ENCODE results near the gene MAS1.
"Not testable (repeated sequence)": the region's sequence is repeated elsewhere in the genome, so short reads cannot be mapped to it uniquely, and the experiment has no call there.

MAS1 gene

DNA sequence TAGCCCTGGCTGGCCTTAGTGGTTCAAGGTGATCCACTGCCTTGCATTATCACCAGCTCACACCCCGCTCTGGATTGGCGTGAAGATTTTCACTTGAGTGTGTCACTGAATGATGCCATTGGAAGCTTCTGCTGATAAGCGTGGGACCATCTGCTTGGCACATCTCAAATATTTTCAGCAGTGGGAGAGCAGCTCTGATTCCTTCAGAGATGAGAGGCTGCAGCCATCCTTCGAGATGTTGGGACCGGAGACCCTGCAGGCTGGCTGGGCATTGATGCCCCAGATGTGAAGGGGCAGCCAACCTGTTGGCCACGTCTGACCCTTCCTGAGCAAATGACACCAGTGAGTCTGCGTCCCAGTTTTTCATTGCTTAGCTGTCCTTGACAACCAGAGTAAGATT, at the start of gene MAS1:
Gene MAS1, plus strand, starts transcription at position 197 of the 400 bp plus-strand sequence. CDS start 15,968 bp downstream, outside the sequence.
- no peak for TF ChIP-seq CTCF (IDR thresholded peaks at IDR 0.05)
- TF ChIP-seq ZFX (IDR thresholded peaks at IDR 0.05; ENCODE audit: borderline replicate concordance) = no peak
- no peak within 1 kb of the TSS for H3K27ac ChIP-seq

- no peak overlapping the region for H3K27ac ChIP-seq
- peak; percentile 38 for TF ChIP-seq CTCF (IDR thresholded peaks at IDR 0.05)
- no peak for TF ChIP-seq ZFX (IDR thresholded peaks at IDR 0.05; ENCODE audit: borderline replicate concordance)
These were observed 48.8 kb upstream of the MAS1 start for GRCh38 chr6:159842035-159842434.

DNA sequence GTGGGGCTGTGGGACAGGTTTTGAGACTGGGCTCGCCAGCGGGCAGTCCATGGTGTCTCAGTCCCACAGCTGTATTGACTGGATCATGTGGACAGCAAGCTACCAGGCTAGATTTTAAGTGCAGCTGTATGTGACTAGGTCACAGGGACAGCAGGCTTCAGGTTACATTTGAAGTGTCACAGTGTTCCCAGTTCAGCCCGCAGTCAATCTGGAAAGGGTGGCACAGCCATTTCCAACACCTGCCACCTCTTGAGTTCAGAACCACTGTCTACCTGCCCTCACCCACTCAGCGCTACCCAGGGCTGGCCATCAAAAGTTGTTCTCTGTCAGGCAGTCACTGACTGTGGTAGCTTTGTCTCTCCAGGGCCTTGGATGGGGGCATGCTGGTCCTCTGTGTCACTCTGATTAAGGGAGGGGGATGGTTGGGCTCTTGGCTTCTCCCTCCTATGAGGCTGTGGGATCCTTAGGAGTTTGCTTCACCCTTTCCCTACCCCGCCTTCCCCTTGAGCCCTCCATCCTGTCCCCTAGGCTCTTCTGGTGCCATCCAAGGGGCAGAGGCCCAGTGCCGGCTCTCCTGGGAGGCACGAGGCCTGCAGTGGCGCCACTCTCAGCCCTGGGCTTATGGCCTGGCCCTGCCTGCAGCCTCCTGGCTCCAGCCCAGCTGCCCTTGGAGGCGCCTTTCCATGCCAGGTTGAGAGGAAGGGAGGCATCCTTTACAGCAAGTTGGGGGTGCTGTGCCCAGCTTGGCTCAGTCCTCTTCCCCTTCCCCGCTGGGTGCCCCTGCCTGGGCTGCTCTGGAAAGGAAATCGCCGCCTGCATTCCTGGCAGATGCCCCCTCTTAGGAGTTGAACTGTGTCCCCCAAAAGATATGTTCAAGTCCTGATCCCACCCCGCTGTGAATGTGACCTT, 45.8 kb upstream of the MAS1 start:
- H3K27ac ChIP-seq = no peak overlapping the region
- TF ChIP-seq CTCF (IDR thresholded peaks at IDR 0.05) = no peak
- no peak for TF ChIP-seq ZFX (IDR thresholded peaks at IDR 0.05; ENCODE audit: borderline replicate concordance)

GRCh38 chr6:159848552-159848951, 42.2 kb upstream of the MAS1 start:
- H3K27ac ChIP-seq = not testable (repeated sequence)

GRCh38 chr6:159849851-159850250, 40.9 kb upstream of the MAS1 start:
- not testable (repeated sequence) for H3K27ac ChIP-seq

DNA sequence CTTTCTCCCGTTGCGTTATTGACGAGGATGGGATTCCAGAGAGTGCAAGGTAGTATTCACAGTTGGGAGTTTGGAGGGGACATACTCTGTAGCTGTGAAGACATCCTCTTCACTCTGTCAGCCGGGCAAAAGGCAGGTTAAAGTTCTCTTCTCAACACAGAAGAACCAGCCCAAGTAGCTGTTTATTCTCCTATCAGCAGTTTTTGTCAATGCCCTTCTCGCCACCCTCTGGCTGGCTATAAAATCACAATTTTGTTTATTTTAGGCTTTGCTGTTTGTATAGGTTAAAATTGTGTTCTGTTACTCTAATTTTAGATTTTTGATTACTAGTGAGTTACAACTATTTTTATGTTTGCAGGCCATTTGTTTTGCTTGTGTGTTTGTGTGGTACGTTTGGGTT, 37.9 kb upstream of the MAS1 start:
- TF ChIP-seq CTCF (IDR thresholded peaks at IDR 0.05) (0 out of 2 replicates have a peak, but pooled peaks have one; percentile 28), ZFX (IDR thresholded peaks at IDR 0.05; ENCODE audit: borderline replicate concordance) (no peak)
- no peak overlapping the region for H3K27ac ChIP-seq

DNA sequence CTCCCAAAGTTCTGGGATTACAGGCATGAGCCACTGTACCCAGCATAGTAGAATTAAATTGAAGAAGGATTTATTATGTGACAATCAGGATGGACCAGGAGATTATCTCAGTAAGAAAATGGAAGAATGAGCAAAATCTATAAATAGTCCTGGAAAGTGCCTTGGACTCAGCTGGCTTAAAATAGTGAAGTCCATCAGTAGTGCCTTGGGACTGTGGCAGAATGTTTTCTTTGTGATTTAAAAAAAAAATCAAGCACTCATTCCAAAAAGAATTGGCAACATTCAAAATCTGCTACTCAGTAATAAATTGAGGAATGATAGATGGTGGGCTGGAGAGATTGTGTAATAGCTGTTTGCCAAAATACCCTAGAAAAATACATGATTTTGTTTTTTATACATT, 37.0 kb upstream of the MAS1 start:
- H3K27ac ChIP-seq = no peak overlapping the region

More for the DNA sequence above, 37.0 kb upstream of the MAS1 start:
- TF ChIP-seq ZFX (IDR thresholded peaks at IDR 0.05; ENCODE audit: borderline replicate concordance) (no peak), CTCF (IDR thresholded peaks at IDR 0.05) (no peak)
